22Rv1 (cell line): ENCODE results near the gene GADD45B.
A peak's percentile ranks its signal among the peaks of the same experiment; 100 is the strongest.
"Not testable (repeated sequence)": the region's sequence is repeated elsewhere in the genome, so short reads cannot be mapped to it uniquely, and the experiment has no call there.

Experiments used
- H3K27ac ChIP-seq: fragments of 450-650 bp; 2 replicates; pipeline ENCODE4 v1.5.1; 2017
- CTCF ChIP-seq: fragments of 450-650 bp; IDR thresholded peaks from 2 replicates; pipeline ENCODE4 v1.5.1; 2017; ENCODE audit warnings: mild to moderate bottlenecking
- ZFX ChIP-seq: fragments of 450-650 bp; IDR thresholded peaks from 2 replicates; pipeline ENCODE4 v1.6.1; 2017; ENCODE audit warnings: antibody characterized with exemption, borderline replicate concordance

GADD45B gene

GRCh38 chr19:2454199-2454961 is 21.5 kb upstream of the GADD45B start:
- H3K27ac ChIP-seq: peak overlapping the region; percentile 94

GRCh38 chr19:2454962-2455850 is 20.7 kb upstream of the GADD45B start:
- TF ChIP-seq ZFX (no peak), CTCF (no peak)
- H3K27ac ChIP-seq: peak overlapping the region; percentile 94

More at GRCh38 chr19:2454199-2454961, 21.5 kb upstream of the GADD45B start:
- TF ChIP-seq CTCF: no peak

- H3K27ac ChIP-seq: peak overlapping the region; percentile 94
- TF ChIP-seq ZFX (no peak), CTCF (no peak)
Measured at GRCh38 chr19:2455851-2456570, 19.9 kb upstream of the GADD45B start.

- H3K27ac ChIP-seq: peak overlapping the region; percentile 94
Measured at GRCh38 chr19:2457394-2458037, 18.4 kb upstream of the GADD45B start.

GRCh38 chr19:2458054-2458453 is 17.9 kb upstream of the GADD45B start:
- TF ChIP-seq ZFX: no peak
- TF ChIP-seq CTCF: no peak
- no peak overlapping the region for H3K27ac ChIP-seq

More at GRCh38 chr19:2457394-2458037, 18.4 kb upstream of the GADD45B start:
- no peak for TF ChIP-seq CTCF
- TF ChIP-seq ZFX: no peak

GRCh38 chr19:2458776-2459175 is 17.2 kb upstream of the GADD45B start:
- H3K27ac ChIP-seq: not testable (repeated sequence)

- no peak for TF ChIP-seq ZFX
- no peak for TF ChIP-seq CTCF
- no peak overlapping the region for H3K27ac ChIP-seq
Measured at GRCh38 chr19:2460245-2460644, 15.7 kb upstream of the GADD45B start.
